Measurements from ENCODE around the gene CYTH2.

GRCh38 chr19:48466561-48467325 is 2.4 kb upstream of the CYTH2 start:
- TF ChIP-seq EZH2 (IDR thresholded peaks at IDR 0.05; ENCODE audit: low read depth, low read length, severe bottlenecking) = no peak
- no peak for TF ChIP-seq GABPA (IDR thresholded peaks at IDR 0.05; ENCODE audit: borderline replicate concordance, insufficient read depth, low read length)
- TF ChIP-seq CTCF (IDR thresholded peaks at IDR 0.05; ENCODE audit: control extremely low read depth in 1 of 3, insufficient read depth in 1 of 3, low read depth in 1 of 3, low read length in 3 of 3) = peak in 1 of 3 experiments; percentile 6; a peak in 1 of 4 replicates
- no peak for TF ChIP-seq BACH1 (IDR thresholded peaks at IDR 0.05; ENCODE audit: low read length)
- TF ChIP-seq TAF7 (optimal IDR thresholded peaks at IDR 0.05; ENCODE audit: borderline replicate concordance, low read depth, low read length) = no peak
- TF ChIP-seq TAF1 (IDR thresholded peaks at IDR 0.05; ENCODE audit: low read depth, low read length) = no peak
- no peak for TF ChIP-seq CHD7 (IDR thresholded peaks at IDR 0.05; ENCODE audit: insufficient replicate concordance, low read length)
- no peak for TF ChIP-seq E2F6 (IDR thresholded peaks at IDR 0.05)
- TF ChIP-seq KDM4A (IDR thresholded peaks at IDR 0.05; ENCODE audit: low read depth, low read length, severe bottlenecking) = no peak
- TF ChIP-seq MAFK (IDR thresholded peaks at IDR 0.05; ENCODE audit: low read depth, low read length) = no peak
- no peak for TF ChIP-seq MAX (IDR thresholded peaks at IDR 0.05)
- no peak for TF ChIP-seq CBX5 (IDR thresholded peaks at IDR 0.05; ENCODE audit: low read depth, low read length)
- TF ChIP-seq ZNF274 (IDR thresholded peaks at IDR 0.05; ENCODE audit: borderline replicate concordance, extremely low read depth, low read length) = no peak
